GM12875 (cell line): ENCODE measurements around the gene GNAI1.
"Not testable (repeated sequence)": the region's sequence is repeated elsewhere in the genome, so short reads cannot be mapped to it uniquely, and the experiment has no call there.

ENCODE experiments used
- H3K4me3 ChIP-seq: one replicate; pipeline ENCODE4 v1.5.1; 2011; ENCODE audit warnings: low read depth, low read length, control low read depth
- TF ChIP-seq, protein P1 (sequence below): IDR thresholded peaks from 2 replicates; pipeline ENCODE4 v1.5.1; 2011; ENCODE audit warnings: low read depth, mild to moderate bottlenecking, control low read depth, inconsistent platforms, low read length, moderate library complexity, borderline replicate concordance; ENCODE audit not compliant: insufficient read depth

Gene GNAI1

DNA sequence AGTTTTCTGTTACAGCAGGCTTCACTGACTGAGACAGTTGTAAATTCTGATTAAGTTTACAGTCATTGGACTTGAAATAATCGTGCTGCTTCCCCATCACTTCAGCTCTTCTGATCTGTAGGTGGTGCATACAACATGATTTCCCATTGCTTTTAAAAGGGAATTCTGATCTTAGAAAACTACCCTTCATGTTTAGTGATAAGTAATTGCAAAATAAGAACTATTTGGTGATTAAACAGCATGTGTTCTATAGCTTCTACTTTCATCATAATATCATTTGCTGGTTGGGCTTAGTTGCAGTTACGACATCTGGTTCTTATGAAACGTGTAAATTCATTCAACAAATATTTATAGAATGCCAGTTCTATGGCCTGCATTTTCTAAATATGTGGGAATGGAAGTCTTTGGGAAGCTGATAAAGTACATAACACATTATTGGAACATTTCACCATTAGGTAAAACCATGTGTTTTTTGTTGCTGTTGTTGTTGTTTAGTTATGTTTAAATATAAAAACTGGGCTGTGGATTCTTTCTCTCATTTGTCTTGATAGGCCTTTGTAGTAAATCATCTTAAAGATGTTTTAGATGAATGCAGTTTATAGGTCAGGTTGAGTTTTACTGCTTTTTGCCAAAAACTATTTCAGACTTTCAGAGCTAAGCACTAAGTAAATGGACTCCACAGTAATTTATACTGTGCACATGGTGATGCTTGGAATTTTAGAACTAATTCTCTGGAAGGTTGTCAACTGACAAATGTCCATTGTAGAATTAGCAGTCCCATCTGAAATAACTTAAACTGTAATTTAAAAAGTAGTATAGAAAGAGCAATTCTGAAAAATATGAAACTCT lies 13.1 kb downstream of the GNAI1 start:
- no peak overlapping the region for H3K4me3 ChIP-seq
- TF ChIP-seq, protein P1, sequence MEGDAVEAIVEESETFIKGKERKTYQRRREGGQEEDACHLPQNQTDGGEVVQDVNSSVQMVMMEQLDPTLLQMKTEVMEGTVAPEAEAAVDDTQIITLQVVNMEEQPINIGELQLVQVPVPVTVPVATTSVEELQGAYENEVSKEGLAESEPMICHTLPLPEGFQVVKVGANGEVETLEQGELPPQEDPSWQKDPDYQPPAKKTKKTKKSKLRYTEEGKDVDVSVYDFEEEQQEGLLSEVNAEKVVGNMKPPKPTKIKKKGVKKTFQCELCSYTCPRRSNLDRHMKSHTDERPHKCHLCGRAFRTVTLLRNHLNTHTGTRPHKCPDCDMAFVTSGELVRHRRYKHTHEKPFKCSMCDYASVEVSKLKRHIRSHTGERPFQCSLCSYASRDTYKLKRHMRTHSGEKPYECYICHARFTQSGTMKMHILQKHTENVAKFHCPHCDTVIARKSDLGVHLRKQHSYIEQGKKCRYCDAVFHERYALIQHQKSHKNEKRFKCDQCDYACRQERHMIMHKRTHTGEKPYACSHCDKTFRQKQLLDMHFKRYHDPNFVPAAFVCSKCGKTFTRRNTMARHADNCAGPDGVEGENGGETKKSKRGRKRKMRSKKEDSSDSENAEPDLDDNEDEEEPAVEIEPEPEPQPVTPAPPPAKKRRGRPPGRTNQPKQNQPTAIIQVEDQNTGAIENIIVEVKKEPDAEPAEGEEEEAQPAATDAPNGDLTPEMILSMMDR: no peak

DNA sequence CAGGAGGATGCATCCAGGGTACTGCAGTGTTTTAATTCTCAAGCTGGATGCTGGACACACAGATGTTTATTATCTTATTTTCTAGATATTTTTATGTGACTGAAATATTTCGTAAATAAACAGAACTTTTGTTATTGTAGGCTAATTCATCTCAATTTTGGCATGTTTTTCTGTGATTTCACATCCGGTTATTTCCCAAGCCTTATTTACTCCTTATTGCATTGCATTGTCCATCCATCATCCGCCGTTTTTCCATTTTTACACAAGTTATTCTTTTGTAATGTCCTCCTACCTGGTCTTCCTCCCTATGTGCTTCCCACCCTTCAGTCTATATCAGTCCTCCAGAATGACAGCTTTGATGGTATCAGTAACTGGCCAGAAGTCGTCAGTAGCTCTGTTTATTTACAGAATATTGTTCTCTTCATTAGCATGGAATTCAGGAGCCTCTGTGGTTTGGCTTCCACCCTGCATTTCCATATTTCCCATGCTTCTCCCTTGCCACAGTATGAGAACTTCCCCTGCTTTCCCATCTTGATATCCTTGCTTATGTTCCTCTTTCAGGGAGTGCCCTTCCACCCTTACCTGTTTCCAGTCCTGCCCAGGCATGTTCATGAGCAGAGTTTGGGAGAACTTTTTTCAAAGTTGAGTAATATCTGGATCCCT lies 16.1 kb downstream of the GNAI1 start:
- no peak overlapping the region for H3K4me3 ChIP-seq
- TF ChIP-seq, protein P1: no peak

DNA sequence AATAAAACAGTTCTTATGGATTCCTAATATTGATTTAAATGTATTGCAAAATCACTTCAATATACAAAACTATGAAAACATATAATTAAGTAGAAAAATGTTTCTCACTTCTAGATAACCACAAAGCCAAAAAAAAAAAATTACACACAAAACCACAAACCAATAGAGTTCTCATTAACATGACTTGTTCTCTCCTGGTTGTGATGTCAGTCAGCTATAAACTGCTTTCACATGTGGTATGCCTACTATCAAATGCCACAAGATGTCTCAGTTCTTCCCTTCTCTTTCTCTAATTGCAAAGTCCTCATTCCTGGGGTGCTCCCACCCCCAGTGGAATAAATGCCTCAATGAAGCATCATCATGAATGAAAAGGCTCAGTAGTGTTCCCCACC lies 16.6 kb downstream of the GNAI1 start:
- H3K4me3 ChIP-seq: no peak overlapping the region
- TF ChIP-seq, protein P1: no peak

DNA sequence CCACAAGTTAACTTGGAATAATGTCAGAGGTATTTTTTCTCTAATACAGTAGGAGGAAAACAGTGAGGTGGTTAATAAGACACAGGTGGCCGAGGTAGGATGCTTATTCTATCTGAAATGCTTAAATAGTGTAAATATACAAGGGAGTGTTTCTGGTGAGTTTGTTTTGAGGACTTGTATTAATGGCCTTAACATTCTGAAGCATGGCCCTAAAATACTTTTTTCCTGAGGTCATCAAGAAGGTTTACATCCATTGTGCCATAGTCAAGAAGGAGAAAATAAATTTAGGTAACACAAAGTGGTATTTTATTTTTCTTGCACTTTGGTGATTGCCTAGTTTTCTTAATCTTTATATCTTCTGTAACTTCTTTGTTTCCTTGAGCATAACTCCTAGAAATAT lies 18.8 kb downstream of the GNAI1 start:
- TF ChIP-seq, protein P1: no peak
- no peak overlapping the region for H3K4me3 ChIP-seq

DNA sequence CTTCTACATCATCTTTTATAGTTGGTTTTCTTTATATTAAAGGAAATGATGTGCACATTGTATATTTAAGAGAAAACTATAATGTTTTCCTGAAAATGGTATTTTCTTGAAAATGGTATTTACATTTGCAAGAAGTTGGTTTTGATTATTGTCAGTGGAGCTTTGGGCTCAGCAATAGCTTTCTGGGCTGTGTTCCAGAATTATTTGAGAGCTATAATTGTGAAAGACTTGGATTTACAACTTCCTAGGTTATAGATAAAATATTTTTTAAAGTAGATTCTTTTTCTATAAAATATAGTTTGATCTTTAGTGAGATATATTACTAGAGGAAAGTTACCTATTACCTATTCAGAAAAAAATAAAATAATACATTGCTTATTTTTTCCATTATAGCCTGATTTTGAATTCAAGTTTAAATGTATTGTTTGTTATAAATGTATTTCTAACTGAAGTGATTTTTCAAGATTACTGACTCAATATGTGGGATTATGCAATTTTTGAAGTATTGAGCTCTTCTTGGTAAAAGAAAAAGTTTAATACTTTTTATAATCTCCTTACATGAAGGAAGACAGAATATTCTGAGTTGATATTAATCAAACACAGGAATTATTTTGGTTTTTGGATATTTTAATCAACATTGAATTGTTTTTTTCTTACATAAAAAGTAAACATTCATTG lies 20.2 kb downstream of the GNAI1 start:
- no peak overlapping the region for H3K4me3 ChIP-seq
- TF ChIP-seq, protein P1: no peak

DNA sequence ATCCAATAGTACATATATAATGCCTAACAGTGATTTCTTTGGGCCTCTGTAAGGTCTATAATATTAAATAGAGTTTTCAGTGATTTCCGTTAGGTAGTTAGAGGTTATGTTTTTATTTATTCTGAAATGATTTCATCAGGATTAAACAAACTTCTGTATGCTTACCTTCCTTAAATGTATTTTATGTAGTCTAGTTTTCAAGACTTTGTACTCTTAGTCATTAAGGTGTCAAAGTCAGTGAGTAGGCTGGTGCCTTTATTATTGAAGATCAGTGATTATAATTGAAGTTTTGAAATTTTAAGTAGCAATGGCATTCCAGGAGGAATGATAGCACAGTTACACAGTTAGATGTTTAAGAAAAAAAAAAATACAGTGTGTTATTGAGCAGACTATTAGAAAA lies 20.7 kb downstream of the GNAI1 start:
- TF ChIP-seq, protein P1: no peak
- H3K4me3 ChIP-seq: no peak overlapping the region

DNA sequence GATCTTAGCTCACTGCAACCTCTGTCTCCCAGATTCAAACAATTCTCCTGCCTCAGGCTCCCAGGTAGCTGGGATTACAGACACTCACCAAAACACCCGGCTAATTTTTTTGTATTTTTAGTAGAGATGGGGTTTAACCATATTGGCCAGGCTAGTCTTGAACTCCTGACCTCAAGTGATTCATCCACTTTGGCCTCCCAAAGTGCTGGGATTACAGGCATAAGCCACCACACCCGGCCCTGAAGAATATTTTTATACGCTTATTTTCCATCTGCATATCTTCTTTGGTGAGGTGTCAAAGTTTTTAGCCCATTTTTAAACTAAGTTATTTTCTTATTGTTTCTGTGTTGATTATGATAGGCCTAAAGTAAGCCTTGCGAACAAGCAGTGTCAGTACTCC lies 23.1 kb downstream of the GNAI1 start:
- not testable (repeated sequence) for H3K4me3 ChIP-seq
